ENCODE results near the gene EPN3. TPM values are rescaled to one million over a fixed set of nuclear protein-coding genes. Genes with fewer than 3 reads are reported as not detected.

The EPN3 gene
- total and polyA plus RNA-seq, 2 experiments from 2014 or later, result 2.7 to 11.5 TPM

DNA sequence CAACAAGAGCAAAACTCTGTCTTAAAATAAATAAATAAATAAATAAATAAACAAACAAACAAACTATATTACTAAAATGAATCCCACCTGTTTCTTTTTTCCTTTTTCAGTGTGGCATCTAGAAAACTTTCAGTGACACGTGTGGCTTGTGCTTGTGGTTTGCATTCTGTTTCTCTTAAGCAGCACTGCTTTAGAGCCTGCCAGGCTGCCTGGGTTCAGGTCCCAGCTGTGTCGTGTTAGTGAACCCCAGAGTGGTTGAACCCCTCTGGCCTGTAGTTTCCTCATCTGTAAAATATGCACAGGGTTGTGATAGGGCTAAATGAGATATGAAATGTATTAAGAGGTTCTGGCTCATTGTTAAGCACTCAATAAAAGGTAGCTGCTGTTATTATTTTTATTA is 12.1 kb upstream of the EPN3 start:
- Histone ChIP-seq H3K27ac (no peak overlapping the region), H4K20me1 (ENCODE audit: insufficient read depth, poor library complexity, severe bottlenecking) (no peaks in the 10 kb centered on the region), H3K79me2 (no peaks in the 10 kb centered on the region), H3K4me3 (no peak overlapping the region), H3K4me2 (no peak overlapping the region), H3K4me1 (ENCODE audit: insufficient read depth) (no peaks in the 10 kb centered on the region), H3K27me3 (no peaks in the 10 kb centered on the region), H3K9me3 (ENCODE audit: low read depth) (no peaks in the 10 kb centered on the region), H3K36me3 (replicated peaks; ENCODE audit: insufficient read depth, low read depth) (no peaks in the 10 kb centered on the region), H3K9me2 (replicated peaks; ENCODE audit: insufficient read depth) (no peaks in the 10 kb centered on the region), H2AFZ (no peak overlapping the region)
- TF ChIP-seq, protein P1, sequence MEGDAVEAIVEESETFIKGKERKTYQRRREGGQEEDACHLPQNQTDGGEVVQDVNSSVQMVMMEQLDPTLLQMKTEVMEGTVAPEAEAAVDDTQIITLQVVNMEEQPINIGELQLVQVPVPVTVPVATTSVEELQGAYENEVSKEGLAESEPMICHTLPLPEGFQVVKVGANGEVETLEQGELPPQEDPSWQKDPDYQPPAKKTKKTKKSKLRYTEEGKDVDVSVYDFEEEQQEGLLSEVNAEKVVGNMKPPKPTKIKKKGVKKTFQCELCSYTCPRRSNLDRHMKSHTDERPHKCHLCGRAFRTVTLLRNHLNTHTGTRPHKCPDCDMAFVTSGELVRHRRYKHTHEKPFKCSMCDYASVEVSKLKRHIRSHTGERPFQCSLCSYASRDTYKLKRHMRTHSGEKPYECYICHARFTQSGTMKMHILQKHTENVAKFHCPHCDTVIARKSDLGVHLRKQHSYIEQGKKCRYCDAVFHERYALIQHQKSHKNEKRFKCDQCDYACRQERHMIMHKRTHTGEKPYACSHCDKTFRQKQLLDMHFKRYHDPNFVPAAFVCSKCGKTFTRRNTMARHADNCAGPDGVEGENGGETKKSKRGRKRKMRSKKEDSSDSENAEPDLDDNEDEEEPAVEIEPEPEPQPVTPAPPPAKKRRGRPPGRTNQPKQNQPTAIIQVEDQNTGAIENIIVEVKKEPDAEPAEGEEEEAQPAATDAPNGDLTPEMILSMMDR (IDR thresholded peaks at IDR 0.05; ENCODE audit: poor library complexity), result no peak
- DNase-seq (ENCODE audit: low spot score), result no peak
- WGBS (ENCODE audit: low lambda C conversion rate, missing lambda C conversion rate), result 76% methylated on average over 2 of the region's 2 CpGs

DNA sequence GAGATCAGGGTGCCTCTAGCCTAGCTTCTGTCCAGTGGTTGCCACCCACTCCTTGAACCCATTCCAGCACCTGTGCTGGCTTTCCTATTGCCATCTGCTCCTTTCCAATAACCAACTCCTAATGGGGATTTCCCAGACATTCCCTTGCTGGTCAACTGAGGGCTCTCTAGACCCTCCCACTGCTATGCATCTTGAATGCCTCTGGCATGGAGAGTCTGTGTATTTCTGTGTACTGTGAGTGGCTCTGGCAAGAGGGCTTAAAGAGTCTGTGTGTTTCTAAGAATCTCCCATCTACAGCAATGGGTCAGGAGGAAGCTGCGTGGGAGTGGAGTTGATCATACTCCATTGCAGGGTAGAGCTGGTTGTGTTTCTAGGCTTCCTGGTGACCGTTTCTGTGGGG is 11.0 kb upstream of the EPN3 start:
- H3K27me3 ChIP-seq, result no peaks in the 10 kb centered on the region
- no peaks in the 10 kb centered on the region for H3K9me3 ChIP-seq (ENCODE audit: low read depth)
- H3K4me3 ChIP-seq, result no peak overlapping the region
- WGBS (ENCODE audit: low lambda C conversion rate, missing lambda C conversion rate), result 90% methylated on average over 2 of the region's 2 CpGs
- H4K20me1 ChIP-seq (ENCODE audit: insufficient read depth, poor library complexity, severe bottlenecking), result no peaks in the 10 kb centered on the region
- H3K27ac ChIP-seq, result no peak overlapping the region
- H3K9me2 ChIP-seq (replicated peaks; ENCODE audit: insufficient read depth), result no peaks in the 10 kb centered on the region
- no peak overlapping the region for H2AFZ ChIP-seq
- H3K36me3 ChIP-seq (replicated peaks; ENCODE audit: insufficient read depth, low read depth), result no peaks in the 10 kb centered on the region
- no peak for TF ChIP-seq EZH2 (IDR thresholded peaks at IDR 0.05; ENCODE audit: borderline replicate concordance)
- TF ChIP-seq, protein P1 (IDR thresholded peaks at IDR 0.05; ENCODE audit: poor library complexity), result no peak
- TF ChIP-seq EZH2phosphoT487 (IDR thresholded peaks at IDR 0.05; ENCODE audit: low read depth, severe bottlenecking, unreplicated experiment), result no peak
- H3K4me2 ChIP-seq, result no peak overlapping the region
- H3K79me2 ChIP-seq, result no peaks in the 10 kb centered on the region
- no peak for DNase-seq (ENCODE audit: low spot score)
- no peaks in the 10 kb centered on the region for H3K4me1 ChIP-seq (ENCODE audit: insufficient read depth)

DNA sequence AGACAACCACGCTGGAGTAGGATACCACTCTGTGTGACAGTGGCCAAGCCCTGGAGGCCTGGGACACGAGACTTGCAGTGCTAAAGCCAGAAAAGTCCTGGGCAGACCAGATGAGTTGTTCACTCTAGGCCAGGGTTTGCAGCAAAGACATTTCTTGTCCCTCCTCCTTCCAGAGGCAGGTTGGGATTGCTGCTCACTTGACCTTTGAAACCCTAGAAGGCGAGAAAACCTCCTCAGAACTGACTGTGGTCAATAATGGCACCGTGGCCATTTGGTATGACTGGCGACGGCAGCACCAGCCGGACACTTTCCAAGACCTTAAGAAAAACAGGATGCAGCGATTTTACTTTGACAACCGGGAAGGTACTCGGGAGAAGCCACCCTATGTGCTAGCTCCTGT is 9.8 kb upstream of the EPN3 start:
- no peaks in the 10 kb centered on the region for H3K4me1 ChIP-seq (ENCODE audit: insufficient read depth)
- no peak overlapping the region for H3K27ac ChIP-seq
- DNase-seq (ENCODE audit: low spot score), result no peak
- H3K9me2 ChIP-seq (replicated peaks; ENCODE audit: insufficient read depth), result no peaks in the 10 kb centered on the region
- no peaks in the 10 kb centered on the region for H3K9me3 ChIP-seq (ENCODE audit: low read depth)
- H4K20me1 ChIP-seq (ENCODE audit: insufficient read depth, poor library complexity, severe bottlenecking), result no peaks in the 10 kb centered on the region
- H3K4me2 ChIP-seq, result no peak overlapping the region
- no peak overlapping the region for H2AFZ ChIP-seq
- H3K36me3 ChIP-seq (replicated peaks; ENCODE audit: insufficient read depth, low read depth), result no peaks in the 10 kb centered on the region
- H3K79me2 ChIP-seq, result no peaks in the 10 kb centered on the region
- TF ChIP-seq EZH2phosphoT487 (IDR thresholded peaks at IDR 0.05; ENCODE audit: low read depth, severe bottlenecking, unreplicated experiment) (no peak), EZH2 (IDR thresholded peaks at IDR 0.05; ENCODE audit: borderline replicate concordance) (no peak)
- TF ChIP-seq, protein P1 (IDR thresholded peaks at IDR 0.05; ENCODE audit: poor library complexity), result no peak
- no peaks in the 10 kb centered on the region for H3K27me3 ChIP-seq
- no peak overlapping the region for H3K4me3 ChIP-seq
- 84% methylated on average over 10 of the region's 10 CpGs for WGBS (ENCODE audit: low lambda C conversion rate, missing lambda C conversion rate)

DNA sequence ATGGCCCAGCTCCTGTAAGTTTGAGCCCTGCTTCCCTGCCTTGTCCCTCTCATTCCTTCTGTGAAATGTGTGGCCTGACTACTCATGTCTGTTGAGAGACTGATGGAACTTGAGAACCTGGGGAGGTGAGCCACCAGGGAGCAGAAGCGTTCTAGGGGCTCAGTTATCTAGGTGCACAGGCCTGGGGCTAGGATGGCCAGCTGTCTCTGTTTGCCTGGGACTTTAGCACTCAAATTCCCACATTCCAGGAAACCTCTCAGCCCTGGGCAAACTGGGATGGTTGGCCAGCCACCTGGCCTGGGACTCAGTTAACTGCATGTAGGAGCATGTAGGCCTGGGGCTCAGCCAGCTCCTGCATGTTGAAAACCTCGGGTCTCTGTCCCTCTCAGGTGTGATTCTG is 9.3 kb upstream of the EPN3 start:
- Histone ChIP-seq H3K4me3 (no peak overlapping the region), H3K79me2 (no peaks in the 10 kb centered on the region), H3K36me3 (replicated peaks; ENCODE audit: insufficient read depth, low read depth) (no peaks in the 10 kb centered on the region), H3K27ac (no peak overlapping the region), H3K9me3 (ENCODE audit: low read depth) (no peaks in the 10 kb centered on the region), H4K20me1 (ENCODE audit: insufficient read depth, poor library complexity, severe bottlenecking) (no peaks in the 10 kb centered on the region), H3K4me1 (ENCODE audit: insufficient read depth) (no peaks in the 10 kb centered on the region), H2AFZ (no peak overlapping the region), H3K4me2 (no peak overlapping the region), H3K27me3 (no peaks in the 10 kb centered on the region), H3K9me2 (replicated peaks; ENCODE audit: insufficient read depth) (no peaks in the 10 kb centered on the region)
- TF ChIP-seq, protein P1 (IDR thresholded peaks at IDR 0.05; ENCODE audit: poor library complexity), result no peak
- TF ChIP-seq EZH2 (IDR thresholded peaks at IDR 0.05; ENCODE audit: borderline replicate concordance), result no peak
- TF ChIP-seq EZH2phosphoT487 (IDR thresholded peaks at IDR 0.05; ENCODE audit: low read depth, severe bottlenecking, unreplicated experiment), result no peak
- 75% methylated on average over 2 of the region's 2 CpGs for WGBS (ENCODE audit: low lambda C conversion rate, missing lambda C conversion rate)
- DNase-seq (ENCODE audit: low spot score), result no peak
